ENCODE data around the gene EIF3C.
"Not testable (repeated sequence)": the region's sequence is repeated elsewhere in the genome, so short reads cannot be mapped to it uniquely, and the experiment has no call there.

- not testable (repeated sequence) for TF ChIP-seq ZNF3 (CRISPR knock-in tag; IDR thresholded peaks at IDR 0.05); FOXA3 (CRISPR knock-in tag; IDR thresholded peaks at IDR 0.05); ATF3 (CRISPR knock-in tag; IDR thresholded peaks at IDR 0.05); ZNF225 (CRISPR knock-in tag; IDR thresholded peaks at IDR 0.05); SMC3 (IDR thresholded peaks at IDR 0.05; ENCODE audit: low read length)
These were observed 9.9 kb upstream of the EIF3C start for GRCh38 chr16:28701384-28701783.

Data from HepG2 (cell line).